A549 (cell line): ENCODE data around the gene AFAP1L2. TPM values are rescaled to one million over a fixed set of nuclear protein-coding genes. Genes with fewer than 3 reads are reported as not detected.
"Not testable (repeated sequence)": the region's sequence is repeated elsewhere in the genome, so short reads cannot be mapped to it uniquely, and the experiment has no call there.

Source experiments
- ATAC-seq, 2 experiments: fragments of 200-7000 bp in 1 of 2; fragments of >200 bp in 1 of 2; cut with Nextera tagmentation in 1 of 2; cut with Tn5 transposase in 1 of 2; 3 replicates each; pipeline versions ENCODE4 v1.8.0 to v1.9.1; 2018 to 2020; ENCODE audit warnings: mild to moderate bottlenecking in 1 of 2, moderate library complexity in 1 of 2
- CTCF ChIA-PET: fragments of 300-600 bp; sonication (Branson Sonifier 250); formaldehyde crosslinking; extraction: SDS; loops from one replicate; lab custom pipeline; 2021; ENCODE audit warnings: antibody characterized with exemption, inconsistent platforms; lab: Yijun Ruan, JAX
- POLR2A ChIA-PET: fragments of 350-600 bp; formaldehyde crosslinking; extraction: SDS; loops from one replicate; lab custom pipeline; 2021; ENCODE audit warnings: antibody characterized with exemption, inconsistent platforms; lab: Yijun Ruan, JAX
- DNase-seq, 2 experiments: peaks; one replicate each; pipeline versions ENCODE4 v3.0.0 to v3.0.0-alpha.2; 2011 to 2016; ENCODE audit warnings: low read depth in 1 of 2, low spot score in 1 of 2
- FAIRE-seq: peaks from 2 replicates; lab custom pipeline; 2011; peaks lifted over from hg19 to GRCh38; lab: Jason Lieb, UNC
- H3K27ac ChIP-seq, 2 experiments: fragments of >200 bp; sonication (Bioruptor Twin); formaldehyde crosslinking; 3 replicates each; pipeline ENCODE4 v1.5.1; 2016 to 2017
- H3K4me1 ChIP-seq: fragments of >200 bp; sonication (Bioruptor Twin); formaldehyde crosslinking; 3 replicates; pipeline ENCODE4 v1.6.1; 2016
- H3K4me2 ChIP-seq: fragments of >200 bp; sonication (Bioruptor Twin); formaldehyde crosslinking; 3 replicates; pipeline ENCODE4 v1.6.1; 2016
- H3K4me3 ChIP-seq: fragments of >200 bp; sonication (Bioruptor Twin); formaldehyde crosslinking; 3 replicates; pipeline ENCODE4 v1.5.1; 2016
- H3K9me3 ChIP-seq: fragments of >200 bp; sonication (Bioruptor Twin); formaldehyde crosslinking; 3 replicates; pipeline ENCODE4 v1.6.1; 2016
- ATOH8 ChIP-seq: fragments of 250-450 bp; sonication (Bioruptor Pico); IDR thresholded peaks from 2 replicates; pipeline ENCODE4 v1.5.0; 2020; ENCODE audit warnings: low read depth, mild to moderate bottlenecking, moderate library complexity
- CEBPB ChIP-seq, 2 experiments: fragments of >200 bp in 1 of 2; sonication (Bioruptor Twin) in 1 of 2; formaldehyde crosslinking in 1 of 2; IDR thresholded peaks; 2 replicates each; pipeline ENCODE4 v1.6.1; 2012 to 2016
- CHD4 ChIP-seq: fragments of 200-600 bp; sonication (generic); IDR thresholded peaks from 2 replicates; pipeline ENCODE4 v1.6.1; 2016; ENCODE audit warnings: antibody characterized with exemption, mild to moderate bottlenecking, borderline replicate concordance
- ELK1 ChIP-seq: fragments of 150-350 bp; IDR thresholded peaks from 2 replicates; pipeline ENCODE4 v1.6.1; 2014; ENCODE audit warnings: low read depth, mild to moderate bottlenecking, low read length
- EP300 ChIP-seq, 2 experiments: fragments of >200 bp; sonication (Bioruptor Twin); formaldehyde crosslinking; IDR thresholded peaks; 2 replicates in 1 of 2; 3 replicates in 1 of 2; pipeline ENCODE4 v1.6.1; 2016 to 2017
- ESRRA ChIP-seq: fragments of 150-350 bp; IDR thresholded peaks from 2 replicates; pipeline ENCODE4 v1.6.1; 2014; ENCODE audit warnings: mild to moderate bottlenecking, low read length, borderline replicate concordance
- FOXS1 ChIP-seq: fragments of 250-450 bp; sonication (Bioruptor Pico); IDR thresholded peaks from 2 replicates; pipeline ENCODE4 v1.5.0; 2020; ENCODE audit warnings: mild to moderate bottlenecking, moderate library complexity
- GATA3 ChIP-seq: IDR thresholded peaks from 2 replicates; pipeline ENCODE4 v1.6.1; 2012; ENCODE audit warnings: borderline replicate concordance
- HES2 ChIP-seq: fragments of >200 bp; sonication (Bioruptor Twin); formaldehyde crosslinking; IDR thresholded peaks from 2 replicates; pipeline ENCODE4 v1.6.1; 2016
- JUN ChIP-seq, 2 experiments: fragments of >200 bp; sonication (Bioruptor Twin); formaldehyde crosslinking; IDR thresholded peaks; 2 replicates in 1 of 2; 3 replicates in 1 of 2; pipeline ENCODE4 v1.6.1; 2016 to 2017
- JUNB ChIP-seq: fragments of >200 bp; sonication (Bioruptor Twin); formaldehyde crosslinking; IDR thresholded peaks from 2 replicates; pipeline ENCODE4 v1.6.1; 2016
- MAX ChIP-seq: IDR thresholded peaks from 2 replicates; pipeline ENCODE4 v1.6.1; 2012
- MYC ChIP-seq: IDR thresholded peaks from 2 replicates; pipeline ENCODE4 v1.6.1; 2012; ENCODE audit warnings: mild to moderate bottlenecking, inconsistent platforms, low read length, improper control_type of control experiment, borderline replicate concordance
- NFE2L2 ChIP-seq: fragments of 150-350 bp; conservative IDR thresholded peaks from 2 replicates; pipeline ENCODE4 v1.6.1; 2014; ENCODE audit warnings: low read length
- NPAS2 ChIP-seq: fragments of 250-450 bp; sonication (Bioruptor Pico); IDR thresholded peaks from 2 replicates; pipeline ENCODE4 v1.8.0; 2022; ENCODE audit warnings: mild to moderate bottlenecking, moderate library complexity, borderline replicate concordance
- NR3C1 ChIP-seq: fragments of >200 bp; sonication (Bioruptor Twin); formaldehyde crosslinking; IDR thresholded peaks from 3 replicates; pipeline ENCODE4 v1.6.1; 2017
- PBX3 ChIP-seq: IDR thresholded peaks from 2 replicates; pipeline ENCODE4 v1.6.1; 2012
- POLR2A ChIP-seq: IDR thresholded peaks from 2 replicates; pipeline ENCODE4 v1.6.1; 2012; ENCODE audit warnings: mild to moderate bottlenecking, low read length
- POLR2AphosphoS2 ChIP-seq: conservative IDR thresholded peaks from 2 replicates; pipeline ENCODE4 v1.6.1; 2012; ENCODE audit warnings: low read length, improper control_type of control experiment, inconsistent platforms
- RCOR1 ChIP-seq: fragments of 150-350 bp; IDR thresholded peaks from 2 replicates; pipeline ENCODE4 v1.6.1; 2014; ENCODE audit warnings: antibody characterized with exemption, low read length, low read depth
- RNF2 ChIP-seq: fragments of 200-600 bp; sonication (generic); IDR thresholded peaks from 2 replicates; pipeline ENCODE4 v1.6.1; 2016; ENCODE audit warnings: low read depth, mild to moderate bottlenecking, antibody characterized with exemption, moderate library complexity, borderline replicate concordance
- SREBF2 ChIP-seq: fragments of 450-650 bp; IDR thresholded peaks from 2 replicates; pipeline ENCODE4 v1.6.1; 2014; ENCODE audit warnings: mild to moderate bottlenecking, moderate library complexity
- USF2 ChIP-seq: fragments of 450-650 bp; IDR thresholded peaks from 2 replicates; pipeline ENCODE4 v1.6.1; 2014; ENCODE audit warnings: antibody characterized with exemption
- WGBS: methylation state at CpG from one replicate; pipeline ENCODE4 v1.1.6; 2017; ENCODE audit errors: missing lambda C conversion rate; 5-methylcytosine and 5-hydroxymethylcytosine counted together
- polyA plus RNA-seq, 4 experiments: library from polyadenylated mRNA; depleted of rRNA in 3 of 4; stranded (reverse); fragments of >200 nt; fragmentation: RNase III in 1 of 4; extraction: RNeasy Plus Mini Kit Qiagen cat#74134 plus additional on column Dnase treatment in 1 of 4; gene quantifications; 2 replicates in 3 of 4; 3 replicates in 1 of 4; pipeline ENCODE4 v1.2.3, GENCODE V29; 2011 to 2017

The AFAP1L2 gene
- polyA plus RNA-seq, 2 of the 4 experiments (the other 2 are of a cell fraction) = 19.6 to 27.3 TPM

- CTCF ChIA-PET = interaction anchor here (0.6 to 2.9 kb wide), 4 partner anchors 9 to 1657 kb away, joined by 3 to 9 read pairs (median 3); no protein-coding TSS in a partner anchor
- FAIRE-seq = no peak
Measured at GRCh38 chr10:114335614-114336013, 68.7 kb downstream of the AFAP1L2 start.

GRCh38 chr10:114334301-114334700 is 70.0 kb downstream of the AFAP1L2 start:
- no peaks in the 10 kb centered on the region for H3K4me1 ChIP-seq
- no peak overlapping the region for H3K4me3 ChIP-seq
- ChIA-PET CTCF (interaction anchor here (1.0 to 1.8 kb wide), 5 partner anchors 11 to 487 kb away, joined by 3 to 5 read pairs (median 3); partner anchors contain the start of gene FHIP2A), POLR2A (no interaction called here)
- H3K4me2 ChIP-seq = no peak overlapping the region
- 86% methylated on average over 6 of the region's 6 CpGs for WGBS
- DNase-seq (no peak), ATAC-seq (no peak), FAIRE-seq (no peak)
- no peaks in the 10 kb centered on the region for H3K9me3 ChIP-seq
- TF ChIP-seq SREBF2 = no peak
- TF ChIP-seq JUN (IDR thresholded peaks at IDR 0.05) = no peak
- TF ChIP-seq CHD4 = no peak
- TF ChIP-seq NPAS2 (CRISPR knock-in tag) = no peak
- TF ChIP-seq NR3C1 = no peak
- TF ChIP-seq NFE2L2 = no peak
- H3K27ac ChIP-seq = no peak overlapping the region

More at GRCh38 chr10:114335614-114336013, 68.7 kb downstream of the AFAP1L2 start:
- TF ChIP-seq POLR2AphosphoS2 (no peak), GATA3 (no peak), USF2 (no peak), NPAS2 (CRISPR knock-in tag) (no peak), ATOH8 (CRISPR knock-in tag) (no peak), CEBPB (IDR thresholded peaks at IDR 0.05) (no peak), RNF2 (no peak), CHD4 (no peak), RCOR1 (no peak)
- Histone ChIP-seq H3K27ac (no peak overlapping the region), H3K4me1 (no peaks in the 10 kb centered on the region), H3K4me2 (no peak overlapping the region), H3K4me3 (no peak overlapping the region), H3K9me3 (no peaks in the 10 kb centered on the region)
- DNase-seq (no peak), ATAC-seq (no peak)
- 76% methylated on average over 3 of the region's 3 CpGs for WGBS
- POLR2A ChIA-PET = no interaction called here

- H3K4me3 ChIP-seq, POLR2A ChIA-PET, DNase-seq, H3K4me2 ChIP-seq, ATAC-seq, H3K27ac ChIP-seq, H3K4me1 ChIP-seq, H3K9me3 ChIP-seq, FAIRE-seq: not testable (repeated sequence)
- WGBS = 90% methylated on average over 5 of the region's 5 CpGs
- CTCF ChIA-PET = interaction anchor here (0.9 to 1.8 kb wide), 5 partner anchors 9 to 488 kb away, joined by 3 to 5 read pairs (median 3); partner anchors contain the start of gene FHIP2A
Measured at GRCh38 chr10:114333441-114333840, 70.9 kb downstream of the AFAP1L2 start.

- H3K4me2 ChIP-seq = no peak overlapping the region
- CTCF ChIA-PET = interaction anchor here (0.9 to 1.8 kb wide), 3 partner anchors 9 to 105 kb away, joined by 3 to 5 read pairs (median 3); no protein-coding TSS in a partner anchor
- ATAC-seq = no peak
- no peak overlapping the region for H3K4me3 ChIP-seq
- H3K27ac ChIP-seq = no peak overlapping the region
- POLR2A ChIA-PET = no interaction called here
- no peak for DNase-seq
- H3K9me3 ChIP-seq = no peaks in the 10 kb centered on the region
- peaks cover 7% of the 10 kb centered on the region for H3K4me1 ChIP-seq
- TF ChIP-seq CHD4 (no peak), MAX (no peak), JUN (IDR thresholded peaks at IDR 0.05) (no peak), ELK1 (no peak), POLR2A (no peak), NR3C1 (no peak), RNF2 (no peak), JUNB (no peak), FOXS1 (CRISPR knock-in tag) (no peak), CEBPB (IDR thresholded peaks at IDR 0.05) (no peak), MYC (no peak), EP300 (IDR thresholded peaks at IDR 0.05) (no peak), PBX3 (no peak), ESRRA (no peak), HES2 (no peak)
- FAIRE-seq = no peak
- WGBS = 78% methylated on average over 14 of the region's 14 CpGs
Measured at GRCh38 chr10:114332301-114333192, 71.8 kb downstream of the AFAP1L2 start.
